Astrocyte of the spinal cord (primary cell): ENCODE measurements around the gene THUMPD3.

ENCODE experiments used
- DNase-seq: peaks from one replicate; pipeline ENCODE4 v3.0.0; 2011; ENCODE audit warnings: low read depth, low spot score
- H3K4me3 ChIP-seq: 2 replicates; pipeline ENCODE4 v1.5.1; 2011; ENCODE audit warnings: low read depth, mild to moderate bottlenecking, low read length, moderate library complexity
- in situ Hi-C: cut with HindIII; loops from 2 replicates; pipeline ENCODE4 v1.10.0; 2017; ENCODE audit warnings: low sequenced_read_pairs
- TF ChIP-seq, protein P1 (sequence below): IDR thresholded peaks from 2 replicates; pipeline ENCODE4 v1.5.1; 2012; ENCODE audit warnings: low read depth, mild to moderate bottlenecking, low read length, inconsistent platforms

THUMPD3 gene

DNA sequence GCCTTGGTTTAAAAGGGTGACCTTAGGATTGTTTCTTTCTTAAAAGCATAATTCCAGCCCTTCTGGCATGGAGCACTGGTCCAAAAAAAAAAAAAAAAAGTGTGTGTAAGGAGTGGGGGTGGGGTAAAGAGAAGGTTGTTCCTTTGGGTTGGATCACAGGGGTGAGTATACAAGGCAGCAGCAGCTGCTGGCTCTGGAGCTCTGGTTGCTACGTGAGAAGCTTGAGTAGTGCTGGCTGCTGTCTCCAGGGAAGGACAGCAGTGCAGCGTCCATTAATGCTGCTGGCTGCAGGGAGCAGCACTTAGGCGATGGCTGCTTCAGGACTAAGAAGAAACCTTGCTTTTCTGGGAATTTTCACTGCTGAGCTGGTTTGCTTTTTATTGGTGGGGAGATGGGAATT, 36.9 kb downstream of the THUMPD3 start:
- TF ChIP-seq, protein P1, sequence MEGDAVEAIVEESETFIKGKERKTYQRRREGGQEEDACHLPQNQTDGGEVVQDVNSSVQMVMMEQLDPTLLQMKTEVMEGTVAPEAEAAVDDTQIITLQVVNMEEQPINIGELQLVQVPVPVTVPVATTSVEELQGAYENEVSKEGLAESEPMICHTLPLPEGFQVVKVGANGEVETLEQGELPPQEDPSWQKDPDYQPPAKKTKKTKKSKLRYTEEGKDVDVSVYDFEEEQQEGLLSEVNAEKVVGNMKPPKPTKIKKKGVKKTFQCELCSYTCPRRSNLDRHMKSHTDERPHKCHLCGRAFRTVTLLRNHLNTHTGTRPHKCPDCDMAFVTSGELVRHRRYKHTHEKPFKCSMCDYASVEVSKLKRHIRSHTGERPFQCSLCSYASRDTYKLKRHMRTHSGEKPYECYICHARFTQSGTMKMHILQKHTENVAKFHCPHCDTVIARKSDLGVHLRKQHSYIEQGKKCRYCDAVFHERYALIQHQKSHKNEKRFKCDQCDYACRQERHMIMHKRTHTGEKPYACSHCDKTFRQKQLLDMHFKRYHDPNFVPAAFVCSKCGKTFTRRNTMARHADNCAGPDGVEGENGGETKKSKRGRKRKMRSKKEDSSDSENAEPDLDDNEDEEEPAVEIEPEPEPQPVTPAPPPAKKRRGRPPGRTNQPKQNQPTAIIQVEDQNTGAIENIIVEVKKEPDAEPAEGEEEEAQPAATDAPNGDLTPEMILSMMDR, result peak; percentile 20
- in situ Hi-C loops, result no loop called here
- peak; percentile 93 for DNase-seq
- peak overlapping the region; percentile 95 for H3K4me3 ChIP-seq

DNA sequence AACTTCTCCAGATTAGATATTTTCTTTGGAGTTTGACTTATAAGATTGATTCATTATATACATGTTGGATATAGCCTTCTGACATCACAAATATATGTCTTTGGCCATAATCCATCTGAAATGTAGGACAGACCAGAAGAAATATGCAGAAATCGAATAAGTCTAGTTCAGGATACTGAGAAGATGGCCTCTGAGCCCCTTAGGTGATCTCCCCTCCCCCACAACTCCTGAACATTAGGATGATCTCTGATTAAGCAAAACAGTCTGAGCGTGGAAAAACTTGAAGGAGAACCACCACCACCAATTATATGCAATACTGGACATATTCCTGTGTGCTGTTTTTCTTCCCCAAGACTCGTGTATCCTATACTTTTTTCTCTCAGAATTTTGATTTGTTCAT, 37.8 kb downstream of the THUMPD3 start:
- DNase-seq, result no peak
- peak overlapping the region; percentile 8 for H3K4me3 ChIP-seq
- TF ChIP-seq, protein P1, result no peak
- in situ Hi-C loops, result no loop called here

DNA sequence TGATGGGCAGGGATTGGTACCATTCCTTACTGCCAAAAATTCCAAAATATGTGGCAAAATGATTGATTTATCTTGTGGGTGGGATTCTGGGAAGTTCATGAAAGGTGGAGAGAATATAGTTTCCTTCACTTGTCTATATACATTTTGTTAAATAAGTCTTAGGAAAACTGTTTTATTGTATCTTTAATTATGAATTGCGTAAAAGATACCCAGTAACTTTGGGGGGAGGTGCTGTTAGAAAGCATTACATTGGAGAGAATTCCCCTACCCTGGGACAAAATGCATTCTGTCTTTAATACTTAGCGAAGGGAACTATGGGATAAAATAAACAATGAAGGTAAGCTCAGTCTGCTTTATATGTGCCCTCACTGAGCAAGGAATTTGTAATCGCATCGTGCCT, 39.1 kb downstream of the THUMPD3 start:
- TF ChIP-seq, protein P1, result no peak
- no peak overlapping the region for H3K4me3 ChIP-seq
- no peak for DNase-seq
- in situ Hi-C loops, result no loop called here

DNA sequence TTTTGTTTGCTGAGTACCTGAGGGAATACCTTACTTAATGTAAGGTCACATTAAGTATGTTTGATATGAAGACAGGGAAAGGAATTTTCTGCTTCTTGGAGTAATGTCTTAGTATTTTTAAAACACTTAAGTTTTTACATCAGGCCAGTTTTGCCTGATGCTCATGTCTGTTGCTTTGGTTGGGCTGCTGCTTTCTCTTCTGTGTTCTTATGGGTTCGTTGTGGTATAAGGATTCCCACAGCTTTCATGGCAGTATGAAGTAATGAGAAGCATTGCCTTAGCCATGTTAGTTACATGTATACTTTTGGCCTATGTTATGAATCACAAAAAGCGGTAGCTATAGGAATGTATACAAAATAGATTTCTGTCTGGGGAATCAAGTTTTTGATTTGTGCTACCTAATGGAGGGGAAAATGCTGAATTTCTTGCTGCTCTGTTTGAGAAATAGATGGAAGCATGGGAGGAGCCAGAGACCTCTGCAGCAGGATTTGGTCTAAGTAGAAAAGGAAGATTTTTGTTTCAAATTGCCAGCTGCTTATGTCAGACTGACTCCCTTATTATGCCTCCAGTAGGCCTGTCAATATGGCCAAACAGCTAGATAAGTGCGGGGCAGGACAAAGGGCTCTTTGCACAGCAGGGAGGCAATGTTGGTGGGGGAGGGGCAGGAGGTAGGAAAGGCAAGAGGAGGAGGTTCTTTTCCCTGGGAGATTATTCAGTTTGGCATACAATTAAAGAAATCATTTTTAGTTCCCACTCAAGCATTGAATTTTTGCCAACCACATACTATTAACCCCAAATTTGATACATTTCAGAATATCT, 39.8 kb downstream of the THUMPD3 start:
- TF ChIP-seq, protein P1, result no peak
- in situ Hi-C loops, result no loop called here
- no peak overlapping the region for H3K4me3 ChIP-seq
- peak; percentile 39 for DNase-seq

DNA sequence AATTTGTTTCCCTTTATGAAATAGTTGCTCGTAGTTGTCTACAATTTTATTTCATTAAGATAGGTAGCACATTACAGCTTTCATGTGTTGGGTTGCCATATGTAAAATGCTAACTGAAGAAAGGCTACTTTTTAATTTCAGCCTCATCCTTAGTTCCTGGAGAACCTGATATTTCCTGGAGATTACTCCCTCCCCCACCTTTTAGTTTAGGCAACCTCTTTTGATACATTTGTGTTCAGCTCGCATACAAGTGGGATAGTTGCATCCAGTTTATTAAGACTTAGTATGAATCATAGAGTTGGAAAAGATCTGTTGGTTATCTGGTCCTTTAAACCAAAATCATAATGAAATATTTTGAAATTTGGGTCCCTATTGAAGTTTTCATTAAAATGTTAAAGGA, 40.6 kb downstream of the THUMPD3 start:
- in situ Hi-C loops, result no loop called here
- TF ChIP-seq, protein P1, result no peak
- H3K4me3 ChIP-seq, result no peak overlapping the region

DNA sequence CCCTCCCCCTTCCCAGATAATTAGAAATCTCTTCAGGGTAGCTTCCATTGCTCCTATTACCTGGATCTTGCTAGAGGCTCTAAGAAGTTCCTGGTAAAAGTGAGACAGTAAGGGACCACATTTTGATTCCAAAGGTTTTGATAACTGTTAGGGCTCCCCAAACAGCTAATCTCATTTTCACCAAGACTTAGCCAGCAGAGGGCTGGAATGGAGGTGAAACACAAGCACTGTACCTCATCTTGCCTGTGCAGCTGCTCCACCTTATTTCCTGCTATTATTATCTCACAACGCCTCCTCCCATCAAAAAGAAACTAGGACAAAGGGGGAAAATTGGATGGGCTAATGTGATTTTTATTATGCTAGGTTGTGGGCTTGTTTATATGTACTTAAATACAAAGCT, 41.8 kb downstream of the THUMPD3 start:
- in situ Hi-C loops, result no loop called here
- TF ChIP-seq, protein P1, result no peak
- H3K4me3 ChIP-seq, result no peak overlapping the region
- no peak for DNase-seq

More for the DNA sequence above, 40.6 kb downstream of the THUMPD3 start:
- DNase-seq, result no peak
